Endothelial cell of umbilical vein (primary cell): Measurements from ENCODE around the gene STARD9.

ENCODE experiments used
- CTCF ChIP-seq, 2 donors: IDR thresholded peaks; 1 replicate in 1 of 2; 2 replicates in 1 of 2; pipeline ENCODE4 v1.5.1; 2011; ENCODE audit warnings: low read length in 2 of 2, mild to moderate bottlenecking in 2 of 2, moderate library complexity in 2 of 2, control low read depth in 1 of 2, inconsistent platforms in 1 of 2, low read depth in 1 of 2; ENCODE audit not compliant: insufficient read depth in 1 of 2; ENCODE audit errors: extremely low read depth in 1 of 2
- GATA2 ChIP-seq: IDR thresholded peaks from 2 replicates; pipeline ENCODE4 v1.7.0; 2011; ENCODE audit warnings: low read depth, mild to moderate bottlenecking, moderate library complexity, mixed read lengths, low read length; ENCODE audit not compliant: insufficient read length, insufficient read depth
- MAX ChIP-seq: IDR thresholded peaks from 2 replicates; pipeline ENCODE4 v1.6.1; 2011; ENCODE audit not compliant: insufficient read depth, insufficient read length
- MYC ChIP-seq: IDR thresholded peaks from one replicate; pipeline ENCODE4 v1.6.1; 2011; ENCODE audit warnings: mild to moderate bottlenecking, low read depth, low read length

DNA sequence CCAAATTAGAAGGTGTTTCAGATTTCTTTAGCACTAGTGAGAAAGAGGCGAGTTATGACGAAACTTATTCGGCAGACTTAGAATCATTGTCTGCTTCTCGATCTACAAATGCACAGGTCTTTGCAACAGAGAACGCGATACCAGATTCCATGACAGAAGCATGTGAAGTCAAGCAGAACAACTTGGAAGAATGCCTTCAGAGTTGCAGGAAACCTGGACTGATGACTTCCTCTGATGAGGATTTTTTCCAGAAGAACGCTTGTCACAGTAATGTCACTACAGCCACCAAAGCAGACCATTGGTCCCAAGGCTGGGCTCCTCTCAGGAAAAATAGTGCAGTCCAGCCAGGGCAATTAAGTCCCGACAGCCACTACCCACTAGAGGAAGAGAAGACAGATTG, 110.9 kb downstream of the STARD9 start:
- TF ChIP-seq CTCF (IDR thresholded peaks at IDR 0.05; ENCODE audit: extremely low read depth in 1 of 2, insufficient read depth in 1 of 2, low read depth in 1 of 2, low read length in 2 of 2) (no peak), MYC (no peak), MAX (no peak), GATA2 (no peak)
